ENCODE results near the gene ITPR2. TPM values are rescaled to one million over a fixed set of nuclear protein-coding genes. Genes with fewer than 3 reads are reported as not detected.
"Not testable (repeated sequence)": the region's sequence is repeated elsewhere in the genome, so short reads cannot be mapped to it uniquely, and the experiment has no call there.

Gene ITPR2
- 9.6 and 10.1 TPM in 2 replicates for total RNA-seq (2014; rRNA removed; shearing (Covaris generic))

DNA sequence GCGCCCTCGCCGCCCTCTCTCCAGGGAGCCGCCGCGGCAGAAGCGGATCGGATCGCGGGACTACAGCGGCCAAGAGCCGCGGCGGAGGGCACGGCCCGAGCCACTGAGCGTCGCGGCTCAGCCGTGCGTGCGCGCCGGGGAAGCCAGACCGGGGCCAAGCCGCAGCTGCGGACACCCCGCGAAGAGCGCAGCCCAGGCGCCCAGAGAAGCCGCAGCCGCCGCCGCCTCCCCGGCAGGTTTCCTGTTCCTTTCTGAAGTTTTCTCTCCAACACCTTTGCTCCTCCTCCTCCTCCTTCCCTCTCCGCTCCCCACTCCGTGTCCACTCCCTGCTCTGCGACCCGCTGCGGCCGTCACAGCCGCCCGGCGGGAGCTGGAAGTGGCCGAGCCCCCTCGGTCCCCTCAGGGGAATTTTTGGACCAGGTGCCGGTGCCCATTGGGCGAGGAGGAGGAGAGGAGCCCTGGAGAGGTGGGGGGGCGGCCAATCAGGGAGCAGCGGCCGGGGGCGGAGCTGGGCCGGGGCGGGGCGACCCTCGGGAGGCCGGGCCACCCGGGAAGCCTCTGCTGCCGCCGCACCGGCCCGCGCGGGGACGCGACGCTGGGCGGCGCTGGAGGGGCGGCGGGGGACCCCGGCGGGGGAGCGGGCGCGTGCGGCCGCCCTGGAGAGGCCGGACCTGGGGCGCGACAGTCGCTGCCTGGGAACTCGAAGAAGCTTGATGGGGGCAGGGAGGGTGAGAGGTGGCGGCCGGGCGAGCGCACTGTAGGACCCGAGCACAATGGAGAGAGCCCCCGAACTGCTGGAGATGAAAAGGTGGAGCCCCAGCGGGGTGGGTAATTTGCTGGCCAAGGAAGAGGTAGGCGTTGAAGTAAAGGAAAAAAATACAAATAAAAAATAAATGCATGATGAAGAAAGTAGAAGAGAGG lies at the start of gene ITPR2:
Gene ITPR2, minus strand, starts transcription at position 373 of the 921 bp plus-strand sequence. CDS start 413 bp downstream, outside the sequence.
- DNase-seq (ENCODE audit: low read depth), result peak; percentile 92

DNA sequence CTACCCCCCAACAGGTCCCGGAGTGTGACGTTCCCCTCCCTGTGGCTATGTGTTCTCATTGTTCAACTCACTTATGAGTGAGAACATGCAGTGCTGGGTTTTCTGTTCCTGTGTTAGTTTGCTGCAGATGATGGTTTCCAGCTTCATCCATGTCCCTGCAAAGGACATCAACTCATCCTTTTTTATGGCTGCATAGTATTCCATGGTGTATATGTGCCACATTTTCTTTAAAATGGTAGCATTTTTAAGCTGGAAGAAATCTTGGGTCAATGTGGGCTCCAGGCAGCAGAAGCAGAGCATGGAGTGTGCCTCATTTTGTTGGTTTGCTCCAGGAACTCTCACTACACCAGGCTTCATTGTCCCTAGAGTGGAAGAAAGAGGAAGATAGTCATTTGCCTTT lies 47.6 kb upstream of the ITPR2 start:
- DNase-seq (ENCODE audit: low read depth), result no peak

DNA sequence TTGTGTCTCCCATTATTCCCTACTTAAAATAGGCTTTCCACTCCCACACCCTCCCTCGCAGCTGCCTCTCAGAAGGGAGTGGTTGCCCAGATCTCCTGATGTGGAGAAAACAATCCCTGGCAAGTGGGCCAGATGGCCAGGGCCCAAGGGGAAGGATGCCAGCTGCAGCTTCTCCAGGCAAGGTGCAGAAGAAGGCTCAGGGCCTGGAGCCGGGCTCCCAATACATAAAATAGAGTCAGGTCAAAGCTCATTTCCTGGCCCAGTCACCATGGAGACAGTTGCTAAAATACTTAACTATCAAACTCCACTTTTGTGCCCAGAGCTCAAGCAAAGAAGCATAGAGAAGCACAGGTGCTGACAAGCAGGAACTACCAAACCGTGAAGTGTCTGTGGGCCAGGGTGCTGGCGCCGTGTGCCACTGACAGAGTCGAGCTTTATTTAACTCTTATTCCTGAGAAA lies 45.7 kb upstream of the ITPR2 start:
- peak; percentile 37 for DNase-seq (ENCODE audit: low read depth)

DNA sequence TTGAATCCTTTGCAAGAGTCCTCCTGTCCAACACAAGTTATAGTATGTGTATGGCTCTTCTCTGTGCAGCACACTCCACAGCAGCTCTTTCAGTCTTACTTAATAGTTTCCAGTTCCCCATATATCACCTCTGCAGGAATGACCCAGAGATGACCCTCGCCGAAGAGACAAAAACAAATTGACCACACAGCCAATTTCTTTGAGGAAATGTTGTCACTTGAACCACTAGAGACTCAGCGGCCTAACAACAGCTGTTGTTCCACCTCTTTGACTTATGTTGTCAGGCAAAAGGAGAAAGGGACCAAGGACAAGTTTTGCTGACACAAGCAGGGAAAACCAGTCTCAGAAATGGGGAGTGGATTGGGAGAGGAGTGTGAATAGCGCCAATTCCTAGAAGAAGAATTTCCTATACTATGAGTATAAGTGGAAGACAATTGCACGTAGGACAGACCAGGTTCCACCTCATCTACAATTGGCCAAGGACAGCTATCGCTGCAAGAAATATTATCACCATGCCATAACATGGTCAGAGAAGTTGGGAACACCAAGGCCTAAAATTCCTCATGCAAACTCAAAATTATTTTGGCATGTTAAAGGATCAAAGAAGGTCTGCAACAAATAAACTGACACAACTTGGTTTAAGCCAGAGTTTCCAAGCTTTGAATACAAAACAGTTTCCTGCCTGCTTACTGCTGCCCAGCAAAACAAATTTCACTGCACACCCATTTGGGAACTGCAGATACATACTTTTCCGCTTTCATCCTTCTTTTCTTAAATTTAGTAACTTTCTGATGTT lies 41.7 kb upstream of the ITPR2 start:
- no peak for DNase-seq (ENCODE audit: low read depth)

DNA sequence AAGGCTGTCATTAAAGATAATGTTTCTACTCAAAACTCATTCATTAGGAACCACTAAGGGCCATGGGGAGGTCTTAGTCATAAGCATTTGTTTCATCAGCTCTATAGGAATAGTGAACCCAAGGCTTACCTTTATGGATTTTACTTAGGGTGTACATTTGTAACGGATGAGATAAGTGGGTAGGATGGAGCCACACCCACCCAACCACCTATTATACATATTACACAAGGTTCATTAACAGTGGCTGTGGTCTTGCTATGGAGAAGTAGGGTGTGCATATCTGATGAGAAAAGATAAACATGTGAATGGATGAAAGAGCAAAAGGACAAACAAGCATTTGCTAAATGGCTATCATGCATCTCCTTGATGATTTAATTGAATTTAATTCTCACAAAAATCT lies 39.6 kb upstream of the ITPR2 start:
- no peak for DNase-seq (ENCODE audit: low read depth)

DNA sequence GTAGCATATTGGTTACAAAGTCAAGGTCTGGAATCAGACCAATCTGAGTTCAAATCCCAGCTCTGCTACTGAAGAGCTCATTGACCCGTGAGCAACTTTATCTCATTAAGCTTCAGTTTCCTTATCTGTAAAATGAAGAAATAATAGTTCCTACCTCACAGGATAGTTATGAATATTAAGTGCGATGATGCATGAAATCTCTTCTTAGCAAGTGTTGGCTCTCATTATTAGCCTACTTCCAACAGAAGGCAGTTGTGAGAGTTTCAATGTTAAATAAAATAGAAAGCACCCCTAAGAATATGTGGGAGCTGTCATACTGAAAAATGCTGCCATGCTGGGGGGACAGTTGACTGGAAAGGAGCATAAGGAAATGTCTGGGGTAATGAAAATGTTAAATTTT lies 39.0 kb upstream of the ITPR2 start:
- DNase-seq (ENCODE audit: low read depth), result no peak

DNA sequence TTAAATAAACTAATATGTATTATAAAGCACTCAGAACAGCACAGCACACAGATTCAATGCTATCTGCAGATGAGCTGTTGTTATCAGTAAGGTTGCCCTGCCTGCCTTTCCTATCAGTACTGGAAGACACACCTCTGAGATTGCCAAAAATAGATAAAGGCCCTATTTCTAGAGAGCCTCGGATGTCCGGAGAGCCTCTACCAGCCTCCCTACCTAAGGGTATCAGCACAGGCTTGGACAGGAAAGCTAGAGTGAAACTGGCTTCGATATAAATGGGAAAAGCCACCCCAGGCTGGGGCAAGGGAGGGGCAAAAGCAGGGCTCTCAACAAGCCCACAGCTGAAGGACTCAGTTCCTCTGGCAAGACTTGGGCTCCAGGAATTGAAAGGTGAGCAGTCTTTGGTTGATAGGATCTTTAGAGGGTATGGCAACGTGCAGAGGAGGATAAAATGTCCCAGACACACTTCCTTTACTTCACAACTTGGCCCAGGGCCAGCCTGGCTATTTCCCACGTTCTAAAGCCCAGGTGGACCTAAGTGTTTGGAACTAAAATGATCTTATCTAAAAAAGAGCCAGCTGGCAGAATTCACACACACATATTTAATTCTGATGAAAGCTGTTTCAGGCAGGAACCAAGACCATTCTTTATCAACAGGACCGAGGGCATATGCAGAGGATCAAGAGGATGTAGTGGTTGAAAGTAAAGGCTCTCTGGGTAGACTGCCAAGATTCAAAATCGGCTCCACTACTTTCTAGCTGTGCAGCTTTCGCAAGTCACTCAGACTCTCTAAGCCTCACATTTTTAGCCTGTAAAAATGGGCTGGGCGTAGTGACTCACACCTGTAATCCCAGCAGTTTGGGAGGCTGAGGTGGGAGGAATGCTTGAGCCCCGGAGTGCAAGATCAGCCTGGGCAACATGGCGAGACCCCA lies 37.8 kb upstream of the ITPR2 start:
- peak; percentile 28 for DNase-seq (ENCODE audit: low read depth)

DNA sequence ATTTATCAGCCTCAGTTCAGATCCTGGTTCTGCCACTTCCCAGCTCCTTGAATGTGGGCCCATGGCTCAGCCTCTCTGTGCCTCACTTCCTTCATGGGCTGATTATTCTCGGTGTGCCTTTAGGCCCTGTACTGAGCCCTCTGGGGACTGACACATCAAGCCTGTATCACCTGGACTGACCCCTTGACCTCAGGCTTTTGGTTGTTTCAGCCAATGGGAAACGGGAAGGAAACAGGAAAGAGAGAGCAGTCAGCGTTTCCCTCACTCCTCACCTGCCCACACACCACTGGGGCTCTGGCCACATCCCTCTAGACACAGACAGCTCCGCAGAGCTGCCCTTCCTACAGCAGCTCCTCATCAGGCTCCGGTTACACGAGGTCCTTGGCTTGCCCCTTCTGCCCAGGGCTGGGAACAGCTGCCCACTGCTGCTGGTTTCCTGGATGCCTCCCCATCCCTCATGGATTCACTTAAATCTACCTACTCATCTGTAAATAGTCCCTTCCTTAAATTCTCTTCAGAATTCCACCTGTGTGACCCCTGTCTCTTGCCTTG lies 37.0 kb upstream of the ITPR2 start:
- no peak for DNase-seq (ENCODE audit: low read depth)

DNA sequence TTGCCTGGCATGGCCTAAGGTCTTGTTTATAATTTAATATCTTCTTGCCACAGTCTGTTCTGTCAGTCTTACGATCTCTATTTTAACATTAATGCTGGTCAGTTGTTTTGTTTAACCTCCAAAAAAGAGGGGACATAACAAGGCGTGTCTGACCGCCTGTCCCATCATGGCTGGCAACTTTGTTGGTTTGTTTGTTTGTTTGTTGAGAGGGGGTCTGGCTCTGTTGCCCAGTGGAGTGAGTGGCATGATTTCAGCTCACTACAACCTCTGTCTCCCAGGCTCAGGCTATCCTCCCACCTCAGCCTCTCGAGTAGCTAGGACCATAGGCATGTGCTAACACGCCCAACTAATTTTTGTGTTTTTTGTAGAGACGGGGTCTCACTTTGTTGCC lies 36.1 kb upstream of the ITPR2 start:
- DNase-seq (ENCODE audit: low read depth), result no peak

DNA sequence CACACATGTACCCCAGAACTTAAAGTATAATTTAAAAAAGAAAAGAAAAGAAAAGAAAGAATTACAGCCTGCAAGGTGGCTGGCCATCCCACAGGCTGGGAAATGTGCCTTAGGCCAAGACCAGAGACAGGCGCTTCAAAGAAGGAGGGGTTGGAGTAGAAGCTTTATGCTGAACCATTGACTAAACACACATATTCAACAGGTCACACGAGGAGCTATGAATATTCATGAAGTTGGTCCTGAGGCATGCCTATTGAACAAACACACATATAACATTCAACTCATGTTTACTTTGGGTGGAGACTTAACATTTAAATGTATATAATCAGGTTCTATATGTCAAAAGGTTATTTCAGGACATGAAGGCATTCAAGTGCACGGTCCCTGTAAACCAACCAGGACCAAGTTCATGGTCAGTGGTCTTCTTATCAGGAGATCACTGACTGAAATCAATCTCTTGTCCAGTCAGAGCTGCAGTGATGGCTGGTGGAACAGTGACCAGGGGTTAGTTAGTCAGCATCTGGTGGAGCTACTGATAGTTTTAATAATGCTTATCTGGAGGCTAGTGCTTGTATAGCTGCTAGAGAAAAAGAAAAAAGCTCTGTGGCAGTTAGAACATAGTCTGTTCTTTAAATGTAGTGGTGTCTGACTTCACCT lies 35.6 kb upstream of the ITPR2 start:
- DNase-seq (ENCODE audit: low read depth), result no peak

DNA sequence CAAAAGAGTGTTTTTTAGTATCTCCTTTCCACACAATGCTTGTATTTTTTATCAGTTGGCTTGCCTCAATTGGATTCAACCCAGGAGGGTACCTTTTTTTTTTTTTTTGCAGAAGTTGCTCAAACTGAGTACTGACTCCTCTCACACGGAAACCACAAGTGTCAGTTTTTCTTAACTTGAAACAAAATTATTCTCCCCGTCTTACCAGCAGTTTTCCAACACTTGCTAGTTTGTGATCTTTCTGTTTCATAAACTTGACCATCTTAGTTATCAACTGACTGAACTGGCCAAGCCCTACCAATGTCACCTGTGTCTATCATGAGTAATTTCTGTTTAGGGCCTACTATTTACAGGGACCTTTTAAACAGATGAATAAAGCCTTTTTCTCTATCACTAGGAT lies 34.1 kb upstream of the ITPR2 start:
- DNase-seq (ENCODE audit: low read depth), result no peak

DNA sequence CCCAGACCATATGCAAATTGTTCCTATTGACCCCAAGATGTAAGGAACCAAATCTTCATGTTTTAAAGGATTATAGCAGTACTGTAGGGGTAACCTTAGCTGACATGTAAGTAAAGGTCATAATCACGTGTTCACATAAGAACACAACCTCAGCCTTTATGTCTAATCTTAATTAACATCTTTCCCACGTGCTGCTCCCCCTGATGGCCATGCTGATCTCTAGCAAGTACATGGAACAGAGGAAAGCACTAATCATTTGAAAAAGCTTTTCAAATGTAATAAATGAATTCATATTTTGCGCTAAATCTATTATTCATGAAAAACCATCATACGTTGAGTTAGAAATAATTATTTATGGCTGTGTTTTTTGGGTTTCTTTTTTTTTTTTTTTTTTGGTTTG lies 30.5 kb upstream of the ITPR2 start:
- no peak for DNase-seq (ENCODE audit: low read depth)

DNA sequence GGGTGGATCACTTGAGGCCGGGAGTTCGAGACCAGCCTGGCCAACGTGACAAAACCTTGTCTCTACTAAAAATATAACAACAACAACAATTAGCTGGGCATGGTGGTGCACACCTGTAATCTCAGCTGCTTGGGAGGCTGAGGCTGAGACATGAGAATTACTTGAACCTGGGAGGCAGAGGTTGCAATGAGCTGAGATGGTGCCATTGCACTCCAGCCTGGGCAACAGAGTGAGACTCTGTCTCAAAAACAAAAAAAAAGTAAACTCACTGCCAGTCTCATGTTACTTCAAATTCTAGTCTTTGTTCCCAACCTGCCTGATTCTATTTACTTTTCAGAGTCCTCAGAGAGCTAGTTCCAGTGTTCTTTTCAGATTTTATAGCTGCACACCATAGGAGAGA lies 29.8 kb upstream of the ITPR2 start:
- not testable (repeated sequence) for DNase-seq (ENCODE audit: low read depth)

DNA sequence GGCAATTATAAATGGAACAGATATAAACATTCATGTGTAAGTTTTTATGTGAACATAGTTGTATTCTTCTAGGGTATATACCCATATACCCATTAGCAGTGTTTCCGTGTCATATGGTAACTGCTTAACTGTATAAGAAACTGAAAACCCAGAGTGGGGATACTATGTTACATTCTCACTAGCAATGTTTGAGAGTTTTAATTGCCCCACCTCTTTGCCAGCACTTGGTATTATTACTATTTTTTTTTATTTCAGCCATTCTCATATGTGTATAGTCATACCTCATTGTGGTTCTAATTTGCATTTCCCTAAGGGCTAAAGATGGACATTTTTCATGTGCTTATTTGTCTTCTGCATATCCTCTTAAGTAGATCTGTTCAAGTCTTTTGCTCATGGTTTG lies 28.7 kb upstream of the ITPR2 start:
- DNase-seq (ENCODE audit: low read depth), result no peak

DNA sequence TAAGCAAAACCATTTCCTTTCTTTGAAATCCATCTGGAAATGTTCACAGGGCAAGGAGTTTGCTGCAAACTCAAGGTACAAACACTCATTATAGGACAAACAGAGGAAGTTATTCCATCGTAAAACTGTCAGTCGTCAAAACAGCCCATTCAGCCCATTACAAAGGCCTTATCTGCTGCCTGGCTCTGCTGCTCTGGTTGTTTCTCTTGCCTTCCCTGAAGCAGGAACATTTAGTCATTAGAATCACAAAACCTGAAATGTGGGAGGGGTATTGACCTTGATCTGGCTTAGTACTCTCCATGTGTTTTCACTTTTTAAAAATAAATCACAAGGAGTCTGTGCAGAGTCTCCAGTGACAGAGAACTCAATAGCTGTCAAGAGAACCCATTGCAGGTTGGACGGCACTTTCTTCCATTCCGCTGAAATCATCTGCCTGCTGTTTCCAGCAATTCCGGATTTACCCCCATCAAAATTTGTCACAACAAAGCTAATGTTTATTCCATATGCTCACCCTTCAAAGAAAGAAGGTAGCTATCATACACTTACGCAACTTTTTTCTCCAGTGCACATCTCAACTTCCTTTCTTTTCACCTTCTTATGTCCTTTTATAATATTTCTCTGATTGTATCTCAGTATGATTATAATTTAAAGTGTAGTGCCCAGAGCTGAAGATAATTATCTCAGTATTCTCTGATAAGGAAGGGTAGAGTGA lies 24.6 kb upstream of the ITPR2 start:
- DNase-seq (ENCODE audit: low read depth), result no peak

DNA sequence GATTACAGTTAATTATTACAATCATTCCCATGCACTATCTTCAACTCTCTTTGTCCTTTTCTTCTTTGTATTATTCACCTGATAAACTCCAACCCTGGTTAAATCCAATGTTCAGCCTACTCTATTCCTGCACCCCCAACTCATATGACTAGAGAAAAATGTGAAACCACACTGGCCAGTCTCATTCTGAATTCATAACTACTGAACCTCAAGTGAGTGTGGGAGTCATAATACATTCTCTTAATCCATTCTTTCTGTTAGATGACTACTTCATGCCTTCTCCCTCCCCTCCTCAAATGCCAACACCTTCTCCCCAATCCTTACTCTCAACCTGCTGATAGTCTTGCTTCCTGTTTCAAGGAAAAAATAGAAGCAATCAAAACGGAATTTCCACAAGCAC lies 22.3 kb upstream of the ITPR2 start:
- DNase-seq (ENCODE audit: low read depth), result no peak

DNA sequence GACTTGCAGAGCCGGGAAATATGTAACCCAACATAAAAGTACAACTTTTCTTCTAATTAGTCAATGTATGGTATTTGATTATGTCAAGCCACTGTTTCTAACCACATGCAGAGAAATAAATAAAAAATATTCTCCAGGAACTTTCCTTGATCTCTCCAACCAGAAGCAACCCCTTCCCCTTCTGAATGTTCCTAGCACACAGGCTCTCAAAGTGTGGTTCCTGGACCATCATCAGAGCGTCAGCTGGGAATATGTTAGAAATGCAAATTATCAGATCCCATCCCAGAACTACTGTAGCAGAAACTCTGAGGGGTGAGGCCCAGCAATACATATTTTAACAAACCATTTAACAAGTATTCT lies 21.0 kb upstream of the ITPR2 start:
- DNase-seq (ENCODE audit: low read depth), result no peak

DNA sequence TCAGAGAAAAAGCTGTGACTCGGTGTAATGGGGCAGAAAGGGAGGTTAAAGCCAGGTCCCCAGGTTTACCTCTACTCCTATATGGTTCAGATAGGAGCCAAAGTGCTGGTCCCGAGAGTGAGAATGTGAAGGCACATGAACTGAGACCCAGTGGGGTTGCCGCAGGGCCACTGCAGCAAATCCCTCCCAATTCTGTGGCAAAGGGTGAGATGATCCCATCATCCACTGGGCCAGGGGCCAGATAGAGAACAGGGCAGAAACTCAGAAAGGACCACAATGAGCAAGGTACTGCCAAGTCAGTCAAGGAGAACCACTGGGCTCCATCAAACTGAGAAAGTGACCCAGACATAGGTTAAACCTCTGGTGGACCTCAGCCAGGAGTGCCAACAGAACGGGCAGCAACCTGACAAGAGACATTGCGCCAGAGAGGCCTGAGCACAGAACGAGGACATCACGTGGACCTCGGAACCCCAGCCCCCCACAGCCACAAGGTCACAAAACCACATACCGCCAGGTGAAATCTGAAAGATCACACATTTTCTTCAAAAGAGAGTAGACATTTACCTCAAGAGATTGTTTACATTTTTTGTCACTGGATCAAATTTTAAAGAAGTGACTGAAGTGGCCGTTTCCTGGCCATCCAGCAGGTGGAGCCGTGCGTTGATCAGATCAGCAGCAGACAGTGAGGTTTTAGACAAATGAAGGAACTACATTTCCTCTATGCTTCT lies 20.5 kb upstream of the ITPR2 start:
- peak; percentile 51 for DNase-seq (ENCODE audit: low read depth)

DNA sequence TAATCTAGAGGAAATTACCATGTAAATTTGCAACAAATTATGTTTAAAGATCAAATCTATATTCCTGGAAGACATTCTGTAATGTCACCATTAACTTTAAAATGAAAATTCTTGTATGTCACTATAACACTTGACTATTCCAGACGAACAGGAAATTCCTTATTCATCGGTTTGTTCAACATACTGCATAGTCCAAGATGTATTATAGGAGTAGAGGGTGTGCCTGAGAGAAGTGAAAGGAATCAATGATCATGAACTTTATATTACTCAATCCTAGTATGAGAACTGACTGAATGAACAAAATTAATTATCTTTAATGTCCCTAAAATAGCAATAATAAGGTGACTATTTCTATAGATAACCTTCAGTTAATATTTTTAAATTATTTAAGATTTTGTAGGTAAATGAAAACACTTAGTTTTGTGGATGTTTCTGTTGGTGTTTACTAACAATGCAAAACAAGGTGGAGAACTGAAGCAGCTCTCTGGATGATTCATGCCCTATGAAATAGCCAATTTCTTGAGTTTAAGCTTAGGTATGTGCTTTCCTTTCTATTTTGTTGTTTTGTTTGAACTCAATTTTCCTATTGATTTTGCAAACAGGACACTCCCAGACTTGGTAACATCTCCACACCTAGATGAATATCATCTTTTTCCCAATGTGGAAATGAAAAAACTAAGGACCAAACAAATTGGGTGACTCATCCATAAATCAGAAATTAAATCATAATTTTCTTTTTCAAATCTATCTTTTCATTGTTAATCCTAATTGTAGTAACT lies 18.2 kb upstream of the ITPR2 start:
- no peak for DNase-seq (ENCODE audit: low read depth)

Measured in RPMI7951 (cell line).